D721Med (cell line): ENCODE measurements around the gene BSPH1.
A peak's percentile ranks its signal among the peaks of the same experiment; 100 is the strongest.

Source experiments
- DNase-seq: peaks from one replicate; pipeline ENCODE4 v3.0.0; 2011; ENCODE audit warnings: low spot score; ENCODE audit not compliant: insufficient read length
- FAIRE-seq: peaks from 2 replicates; lab custom pipeline; 2011; peaks lifted over from hg19 to GRCh38; lab: Jason Lieb, UNC
- TF ChIP-seq, protein P1 (sequence below): IDR thresholded peaks from 2 replicates; pipeline ENCODE4 v1.5.1; 2012; ENCODE audit warnings: mild to moderate bottlenecking, control low read depth; ENCODE audit not compliant: insufficient read depth; ENCODE audit errors: missing control alignments

Gene BSPH1

DNA sequence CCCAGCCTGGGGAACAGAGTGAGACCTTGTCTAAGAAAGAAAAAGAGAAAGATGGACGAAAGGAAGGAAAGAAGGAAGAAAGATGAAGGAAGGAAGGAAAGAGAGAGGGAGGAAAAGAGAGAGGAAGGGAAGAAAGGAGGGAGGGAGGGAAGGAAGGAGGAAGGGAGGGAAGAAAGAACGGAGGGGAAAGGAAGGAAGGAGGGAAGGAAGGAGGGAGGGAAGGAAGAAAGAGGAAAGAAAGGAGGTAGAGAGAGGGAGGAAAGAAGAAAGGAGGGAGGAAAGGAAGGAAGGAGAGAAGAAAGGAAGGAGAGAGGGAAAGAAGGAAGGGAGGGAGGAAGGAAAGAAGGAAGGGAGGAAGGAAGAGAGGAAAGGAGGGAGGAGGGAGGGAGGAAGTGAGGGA, 31.0 kb upstream of the BSPH1 start:
- TF ChIP-seq, protein P1, sequence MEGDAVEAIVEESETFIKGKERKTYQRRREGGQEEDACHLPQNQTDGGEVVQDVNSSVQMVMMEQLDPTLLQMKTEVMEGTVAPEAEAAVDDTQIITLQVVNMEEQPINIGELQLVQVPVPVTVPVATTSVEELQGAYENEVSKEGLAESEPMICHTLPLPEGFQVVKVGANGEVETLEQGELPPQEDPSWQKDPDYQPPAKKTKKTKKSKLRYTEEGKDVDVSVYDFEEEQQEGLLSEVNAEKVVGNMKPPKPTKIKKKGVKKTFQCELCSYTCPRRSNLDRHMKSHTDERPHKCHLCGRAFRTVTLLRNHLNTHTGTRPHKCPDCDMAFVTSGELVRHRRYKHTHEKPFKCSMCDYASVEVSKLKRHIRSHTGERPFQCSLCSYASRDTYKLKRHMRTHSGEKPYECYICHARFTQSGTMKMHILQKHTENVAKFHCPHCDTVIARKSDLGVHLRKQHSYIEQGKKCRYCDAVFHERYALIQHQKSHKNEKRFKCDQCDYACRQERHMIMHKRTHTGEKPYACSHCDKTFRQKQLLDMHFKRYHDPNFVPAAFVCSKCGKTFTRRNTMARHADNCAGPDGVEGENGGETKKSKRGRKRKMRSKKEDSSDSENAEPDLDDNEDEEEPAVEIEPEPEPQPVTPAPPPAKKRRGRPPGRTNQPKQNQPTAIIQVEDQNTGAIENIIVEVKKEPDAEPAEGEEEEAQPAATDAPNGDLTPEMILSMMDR, result no peak
- FAIRE-seq (no peak), DNase-seq (no peak)

GRCh38 chr19:48020686-48021085, 28.7 kb upstream of the BSPH1 start:
- no peak for DNase-seq
- TF ChIP-seq, protein P1, result no peak
- FAIRE-seq, result no peak

GRCh38 chr19:48010932-48011758, 19.2 kb upstream of the BSPH1 start:
- FAIRE-seq (no peak), DNase-seq (no peak)
- TF ChIP-seq, protein P1, result no peak

- DNase-seq (no peak), FAIRE-seq (no peak)
- TF ChIP-seq, protein P1, result peak; percentile 11
Observed at GRCh38 chr19:48006762-48007161, 14.8 kb upstream of the BSPH1 start.

- no peak for FAIRE-seq
- DNase-seq, result no peak
- TF ChIP-seq, protein P1, result no peak
Observed at GRCh38 chr19:48004236-48004635, 12.3 kb upstream of the BSPH1 start.

DNA sequence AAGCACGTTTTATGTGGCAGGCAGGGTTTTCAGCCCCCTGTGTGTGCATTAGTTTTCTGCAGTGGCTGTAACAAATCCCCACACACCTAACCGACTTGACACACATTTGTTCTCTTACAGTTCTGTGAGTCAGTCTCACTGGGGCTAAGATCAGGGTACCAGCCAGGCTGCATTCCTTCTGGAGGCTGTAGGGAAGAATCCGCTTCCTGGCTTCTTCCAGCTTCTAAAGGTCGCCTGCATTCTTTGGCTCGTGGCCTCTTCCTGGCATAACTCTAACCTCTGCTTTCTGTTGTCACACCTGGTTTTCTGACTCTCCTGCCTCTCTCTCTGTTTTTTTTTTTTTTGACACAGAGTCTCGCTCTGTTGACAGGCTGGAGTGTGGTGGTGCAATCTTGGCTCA, 8.9 kb upstream of the BSPH1 start:
- no peak for DNase-seq
- TF ChIP-seq, protein P1, result no peak
- no peak for FAIRE-seq

- TF ChIP-seq, protein P1, result no peak
- no peak for FAIRE-seq
- no peak for DNase-seq
Observed at GRCh38 chr19:47998800-47999199, 6.8 kb upstream of the BSPH1 start.
